Testis (tissue), 3 donors: ENCODE data around the gene MYO18B. TPM values are rescaled to one million over a fixed set of nuclear protein-coding genes. Genes with fewer than 3 reads are reported as not detected.

ENCODE experiments used
- DNase-seq: peaks from one replicate; pipeline ENCODE4 v3.0.0-alpha.2; 2019
- H3K27ac ChIP-seq, 2 donors: fragments of 200-600 bp; sonication (generic); one replicate each; pipeline ENCODE4 v1.5.1; 2019
- H3K27me3 ChIP-seq: fragments of 200-600 bp; sonication (generic); one replicate; pipeline ENCODE4 v1.5.1; 2019
- H3K36me3 ChIP-seq: fragments of 200-600 bp; sonication (generic); one replicate; pipeline ENCODE4 v1.5.1; 2017; ENCODE audit warnings: low read depth; ENCODE audit errors: missing control alignments
- H3K4me1 ChIP-seq: fragments of 200-600 bp; sonication (generic); one replicate; pipeline ENCODE4 v1.5.1; 2019
- H3K4me3 ChIP-seq, 2 donors: fragments of 200-600 bp; sonication (generic); one replicate each; pipeline ENCODE4 v1.5.1; 2017 to 2019
- H3K9me3 ChIP-seq: fragments of 200-600 bp; sonication (generic); one replicate; pipeline ENCODE4 v1.5.1; 2017
- CTCF ChIP-seq, 3 experiments: fragments of 450-650 bp in 2 of 3; fragments of 200-600 bp in 1 of 3; sonication (generic) in 1 of 3; IDR thresholded peaks; one replicate each; pipeline ENCODE4 v1.5.1; 2016 to 2019; ENCODE audit warnings: antibody characterized with exemption in 3 of 3, mild to moderate bottlenecking in 2 of 3, moderate library complexity in 1 of 3
- POLR2A ChIP-seq: fragments of 450-650 bp; IDR thresholded peaks from one replicate; pipeline ENCODE4 v1.6.1; 2017; ENCODE audit warnings: antibody characterized with exemption, mild to moderate bottlenecking, moderate library complexity
- WGBS, 2 donors: methylation state at CpG; one replicate each; pipeline ENCODE4 v1.1.5; 2018; 5-methylcytosine and 5-hydroxymethylcytosine counted together
- intact Hi-C: fragments of 100-400 bp; cut with DNase I; formaldehyde crosslinking; loops from one replicate; pipeline ENCODE4 v1.15.1; 2023; ENCODE audit warnings: low total_unique reads
- polyA plus RNA-seq: library from polyadenylated mRNA; stranded (reverse); fragments of 350-450 nt; fragmentation: Illumina TruSeq; extraction: RNeasy Lipid Tissue Mini Kit (QIAGEN cat#74804); gene quantifications from one replicate; pipeline ENCODE4 v1.2.3, GENCODE V29; 2014; ENCODE audit warnings: low read depth, low replicate concordance; ENCODE audit not compliant: insufficient read depth
- total RNA-seq, 2 donors: library from RNA; depleted of rRNA; stranded (reverse); fragments of >200 nt; gene quantifications; one replicate each; pipeline ENCODE4 v1.2.3, GENCODE V29; 2016

The MYO18B gene
- total and polyA plus RNA-seq, 3 donors from 2014 or later = 23.6 to 40.3 (median 28.6) TPM

GRCh38 chr22:25966448-25966913 lies 224.5 kb downstream of the MYO18B start:
- no peak for DNase-seq
- H3K27ac ChIP-seq = no peak overlapping the region
- TF ChIP-seq CTCF (IDR thresholded peaks at IDR 0.05) = no peak
- TF ChIP-seq POLR2A = no peak
- no peaks in the 10 kb centered on the region for H3K4me1 ChIP-seq
- H3K9me3 ChIP-seq = no peaks in the 10 kb centered on the region
- H3K27me3 ChIP-seq = no peaks in the 10 kb centered on the region
- no peaks in the 10 kb centered on the region for H3K36me3 ChIP-seq
- no peak overlapping the region for H3K4me3 ChIP-seq
- 27 to 33% methylated on average over 8 of the region's 8 CpGs for WGBS, 2 donors
- intact Hi-C loops = no loop called here

- DNase-seq = no peak
- H3K27me3 ChIP-seq = no peaks in the 10 kb centered on the region
- H3K4me1 ChIP-seq = no peaks in the 10 kb centered on the region
- TF ChIP-seq CTCF (IDR thresholded peaks at IDR 0.05) (no peak), POLR2A (no peak)
- H3K9me3 ChIP-seq = no peaks in the 10 kb centered on the region
- intact Hi-C loops = no loop called here
- H3K4me3 ChIP-seq = no peak overlapping the region
- no peak overlapping the region for H3K27ac ChIP-seq
- H3K36me3 ChIP-seq = no peaks in the 10 kb centered on the region
Observed at GRCh38 chr22:25969286-25969685, 227.3 kb downstream of the MYO18B start.

DNA sequence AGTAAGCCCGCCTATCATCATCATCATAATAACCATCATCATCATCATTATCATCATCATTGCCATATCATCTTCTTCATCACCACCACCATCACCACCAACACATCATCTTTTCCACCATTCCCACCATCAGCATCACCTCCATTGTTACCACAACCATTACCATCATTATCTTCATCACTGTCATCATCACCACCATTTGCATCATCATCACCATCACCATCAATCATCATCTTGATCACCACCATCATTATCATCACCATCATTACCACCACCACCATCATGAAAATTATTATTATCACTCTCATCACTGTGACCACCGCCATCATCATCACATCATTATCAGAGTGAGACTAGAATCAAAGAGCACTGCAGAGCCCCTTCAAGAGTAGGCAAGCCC lies 227.9 kb downstream of the MYO18B start:
- H3K4me1 ChIP-seq = no peaks in the 10 kb centered on the region
- no peaks in the 10 kb centered on the region for H3K27me3 ChIP-seq
- intact Hi-C loops = no loop called here
- no peak overlapping the region for H3K27ac ChIP-seq
- no peaks in the 10 kb centered on the region for H3K9me3 ChIP-seq
- H3K36me3 ChIP-seq = no peaks in the 10 kb centered on the region
- WGBS, 2 donors = 86 to 90% methylated on average over 2 of the region's 2 CpGs
- DNase-seq = no peak
- TF ChIP-seq POLR2A (no peak), CTCF (IDR thresholded peaks at IDR 0.05) (no peak)
- no peak overlapping the region for H3K4me3 ChIP-seq

- H3K36me3 ChIP-seq = no peaks in the 10 kb centered on the region
- no peaks in the 10 kb centered on the region for H3K4me1 ChIP-seq
- H3K27me3 ChIP-seq = no peaks in the 10 kb centered on the region
- 22 to 25% methylated on average over 6 of the region's 6 CpGs for WGBS, 2 donors
- H3K9me3 ChIP-seq = no peaks in the 10 kb centered on the region
- intact Hi-C loops = no loop called here
- TF ChIP-seq CTCF (IDR thresholded peaks at IDR 0.05) = no peak
- TF ChIP-seq POLR2A = no peak
- no peak overlapping the region for H3K27ac ChIP-seq
- H3K4me3 ChIP-seq = no peak overlapping the region
- no peak for DNase-seq
Observed at GRCh38 chr22:25970374-25970911, 228.5 kb downstream of the MYO18B start.
